ENCODE data around the gene CARMIL1.

Gene CARMIL1

DNA sequence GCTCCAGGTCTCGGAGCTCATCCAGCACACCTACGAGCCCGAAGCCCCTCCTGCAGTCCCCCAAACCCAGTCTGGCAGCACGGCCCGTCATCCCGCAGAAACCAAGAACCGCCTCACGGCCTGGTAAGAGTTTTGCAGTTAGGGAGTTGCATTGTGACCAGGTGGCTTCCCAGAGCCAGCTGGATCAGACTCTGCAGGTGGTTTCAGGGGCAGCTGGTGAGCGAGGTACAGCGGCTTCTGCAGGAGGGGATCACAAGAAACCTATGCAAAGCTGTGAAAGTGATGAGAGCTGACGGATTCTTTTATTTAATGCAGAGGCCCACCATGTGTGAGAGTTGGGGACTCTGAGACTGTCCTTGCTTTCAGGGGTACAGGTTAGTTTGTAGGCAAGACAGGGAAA, 327.0 kb downstream of the CARMIL1 start:
- no peak for DNase-seq
- no peak for TF ChIP-seq POLR2A (IDR thresholded peaks at IDR 0.05; ENCODE audit: low read length)

DNA sequence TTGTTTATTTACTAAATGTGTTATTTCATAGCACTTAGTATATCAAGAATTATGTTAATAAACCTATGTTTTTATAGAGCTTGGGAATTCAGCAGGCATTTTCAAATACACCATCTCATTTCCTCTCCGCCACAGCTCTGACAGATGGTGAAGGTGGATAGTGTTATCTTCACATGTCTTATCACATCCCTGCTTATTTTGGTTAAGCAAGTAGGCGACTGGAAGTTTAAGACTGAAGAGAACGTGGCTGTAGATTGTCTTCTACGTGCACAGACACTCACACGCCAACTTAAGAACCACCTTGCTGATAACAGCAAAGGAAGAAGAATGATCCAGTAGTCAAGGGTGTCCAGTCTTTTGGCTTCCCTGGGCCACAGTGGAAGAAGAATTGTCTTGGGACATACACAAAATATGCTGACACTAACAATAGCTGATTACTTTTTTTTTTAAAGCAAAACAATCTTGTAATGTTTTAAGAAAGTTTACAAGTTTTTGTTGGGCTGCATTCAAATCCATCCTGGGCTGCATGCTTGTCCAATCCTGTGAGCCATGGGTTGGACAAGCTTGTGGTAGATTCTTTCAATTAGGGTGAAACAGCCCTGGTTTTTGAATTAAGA, 329.5 kb downstream of the CARMIL1 start:
- TF ChIP-seq GATA1 (IDR thresholded peaks at IDR 0.05; ENCODE audit: low read depth, low read length) (no peak), POLR2A (IDR thresholded peaks at IDR 0.05; ENCODE audit: low read length) (no peak)
- peak; percentile 66 to 90 for DNase-seq

DNA sequence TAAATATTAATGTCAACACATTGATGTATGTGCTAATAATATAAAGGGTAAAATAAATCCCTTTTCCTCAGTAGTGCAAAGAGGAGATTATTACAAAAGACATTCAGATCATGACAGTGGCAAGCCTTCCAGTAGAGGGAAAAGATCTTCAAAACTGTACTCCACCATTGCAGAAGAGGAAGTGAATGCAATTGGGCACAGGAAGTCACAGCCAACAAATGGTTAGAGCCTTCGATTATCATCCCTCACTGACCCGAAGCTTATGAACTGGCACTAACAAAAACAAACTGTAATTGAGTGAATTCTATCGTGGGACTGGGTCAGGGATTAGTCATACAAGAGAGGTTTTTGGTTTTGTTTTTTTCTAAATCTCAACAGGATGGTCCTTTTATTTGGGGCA, 333.5 kb downstream of the CARMIL1 start:
- TF ChIP-seq POLR2A (IDR thresholded peaks at IDR 0.05; ENCODE audit: low read length), result no peak
- TF ChIP-seq GATA1 (IDR thresholded peaks at IDR 0.05; ENCODE audit: low read depth, low read length), result no peak
- no peak for DNase-seq

GRCh38 chr6:25613415-25613814, 334.2 kb downstream of the CARMIL1 start:
- TF ChIP-seq POLR2A (IDR thresholded peaks at IDR 0.05; ENCODE audit: low read length), result no peak
- TF ChIP-seq GATA1 (IDR thresholded peaks at IDR 0.05; ENCODE audit: low read depth, low read length), result no peak
- DNase-seq, result no peak

DNA sequence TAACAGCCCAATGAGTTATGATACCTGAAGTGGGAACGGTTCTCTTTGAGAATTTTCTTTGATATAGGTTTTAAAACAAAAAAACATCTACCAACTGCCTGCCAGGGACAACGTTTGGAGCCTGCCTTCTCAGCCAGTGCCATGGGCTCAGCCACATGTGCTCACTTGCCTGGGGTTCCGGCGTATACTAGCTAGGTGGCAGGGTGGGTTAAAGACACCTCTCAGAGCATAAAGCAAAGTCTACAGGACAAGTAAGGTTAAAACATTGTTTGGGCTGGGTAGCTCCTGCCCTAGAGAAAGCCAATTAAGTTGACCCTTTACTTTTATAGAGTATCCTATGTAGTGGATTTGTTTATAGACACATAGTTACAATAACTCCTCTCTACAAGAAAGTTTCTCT, 334.9 kb downstream of the CARMIL1 start:
- TF ChIP-seq GATA1 (IDR thresholded peaks at IDR 0.05; ENCODE audit: low read depth, low read length), result no peak
- no peak for TF ChIP-seq POLR2A (IDR thresholded peaks at IDR 0.05; ENCODE audit: low read length)
- no peak for DNase-seq

GRCh38 chr6:25615471-25615870, 336.3 kb downstream of the CARMIL1 start:
- TF ChIP-seq POLR2A (IDR thresholded peaks at IDR 0.05; ENCODE audit: low read length) (no peak), GATA1 (IDR thresholded peaks at IDR 0.05; ENCODE audit: low read depth, low read length) (no peak)
- DNase-seq, result no peak

DNA sequence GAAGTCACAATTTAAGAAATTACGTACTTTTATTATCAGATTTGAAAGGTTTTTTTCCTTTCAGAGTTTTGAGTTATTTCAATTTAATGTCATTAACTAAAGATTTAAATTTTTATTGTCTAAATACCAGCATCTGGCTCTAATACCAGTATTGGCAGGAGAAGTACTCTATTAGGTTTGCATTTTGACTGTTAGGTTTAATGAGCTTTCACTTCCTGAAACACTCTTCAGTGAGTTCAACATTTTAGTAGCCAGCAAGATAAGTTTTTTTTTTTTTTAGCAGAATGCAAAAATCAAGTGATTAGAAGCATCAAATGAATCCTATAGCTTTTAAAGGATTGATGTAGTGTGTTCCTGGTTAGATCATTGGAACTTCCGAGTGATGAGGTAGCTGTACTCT, 338.8 kb downstream of the CARMIL1 start:
- DNase-seq, result no peak

DNA sequence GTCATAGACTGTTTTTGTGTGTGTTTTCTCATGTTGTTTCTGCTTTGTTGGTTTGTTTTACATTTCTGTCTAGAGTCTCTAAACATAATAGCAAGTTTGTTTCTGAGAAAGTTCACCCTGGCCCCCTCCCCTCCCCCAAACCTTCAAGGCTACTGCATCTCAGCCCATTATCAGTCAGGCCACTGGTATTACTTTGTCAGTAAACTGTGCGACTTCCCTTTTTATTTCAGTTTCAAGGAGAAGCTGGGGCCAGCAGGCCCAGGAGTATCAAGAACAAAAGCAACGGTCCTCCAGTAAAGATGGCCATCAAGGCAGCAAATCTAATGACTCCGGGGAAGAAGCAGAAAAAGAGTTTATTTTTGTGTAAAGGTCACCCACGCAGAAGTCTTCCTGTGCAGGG, 340.0 kb downstream of the CARMIL1 start:
- DNase-seq, result no peak
- TF ChIP-seq POLR2A (IDR thresholded peaks at IDR 0.05; ENCODE audit: low read length) (no peak), GATA1 (IDR thresholded peaks at IDR 0.05; ENCODE audit: low read depth, low read length) (no peak)

More for the DNA sequence above, 338.8 kb downstream of the CARMIL1 start:
- TF ChIP-seq GATA1 (IDR thresholded peaks at IDR 0.05; ENCODE audit: low read depth, low read length) (no peak), POLR2A (IDR thresholded peaks at IDR 0.05; ENCODE audit: low read length) (no peak)

DNA sequence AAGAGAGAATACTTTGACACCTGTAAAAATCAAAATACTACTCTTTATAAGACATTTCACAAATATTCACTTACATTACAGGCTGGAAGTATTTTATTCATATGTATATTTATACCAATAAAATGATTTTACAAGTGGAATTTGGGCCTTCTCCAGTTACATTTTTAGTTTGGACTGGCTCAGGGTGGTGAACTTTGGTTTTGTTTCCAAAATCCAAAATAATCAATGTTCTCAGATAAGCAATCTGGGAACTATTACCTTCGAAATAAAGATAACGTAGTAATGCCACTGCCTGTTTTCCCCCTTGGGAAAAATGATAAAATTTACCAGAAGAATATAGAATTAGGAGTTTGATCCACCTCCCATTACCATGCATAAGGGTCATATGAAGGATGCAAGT, 341.2 kb downstream of the CARMIL1 start:
- no peak for DNase-seq
- TF ChIP-seq POLR2A (IDR thresholded peaks at IDR 0.05; ENCODE audit: low read length) (no peak), GATA1 (IDR thresholded peaks at IDR 0.05; ENCODE audit: low read depth, low read length) (no peak)

- TF ChIP-seq GATA1 (IDR thresholded peaks at IDR 0.05; ENCODE audit: low read depth, low read length), result no peak
- TF ChIP-seq POLR2A (IDR thresholded peaks at IDR 0.05; ENCODE audit: low read length), result no peak
- DNase-seq, result no peak
These were observed 343.9 kb downstream of the CARMIL1 start for GRCh38 chr6:25623065-25623464.

DNA sequence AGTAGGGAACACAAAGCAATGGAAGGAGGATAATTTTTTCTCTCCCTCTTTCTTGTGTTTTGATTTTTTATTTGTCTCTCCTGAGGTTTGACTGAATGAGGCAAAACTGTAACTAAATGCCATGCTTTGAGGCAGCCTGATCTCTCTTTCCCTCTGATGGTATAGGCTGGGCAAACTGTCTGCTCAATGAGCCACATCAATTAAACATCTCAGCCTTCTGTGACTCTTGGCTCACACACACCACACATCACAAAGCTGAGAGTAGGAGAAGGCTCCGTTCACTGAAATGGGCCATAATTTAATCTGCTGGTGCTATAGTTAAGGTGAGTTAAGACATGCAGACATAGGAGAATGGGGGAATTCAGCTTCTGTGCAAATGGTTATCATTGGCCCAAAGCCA, 344.7 kb downstream of the CARMIL1 start:
- TF ChIP-seq POLR2A (IDR thresholded peaks at IDR 0.05; ENCODE audit: low read length), result no peak
- no peak for TF ChIP-seq GATA1 (IDR thresholded peaks at IDR 0.05; ENCODE audit: low read depth, low read length)
- DNase-seq, result no peak

- TF ChIP-seq GATA1 (IDR thresholded peaks at IDR 0.05; ENCODE audit: low read depth, low read length) (no peak), POLR2A (IDR thresholded peaks at IDR 0.05; ENCODE audit: low read length) (no peak)
- no peak for DNase-seq
These were observed 347.8 kb downstream of the CARMIL1 start for GRCh38 chr6:25627001-25627400.

GRCh38 chr6:25628471-25629197, 349.5 kb downstream of the CARMIL1 start:
- TF ChIP-seq GATA1 (IDR thresholded peaks at IDR 0.05; ENCODE audit: low read depth, low read length), result no peak
- TF ChIP-seq POLR2A (IDR thresholded peaks at IDR 0.05; ENCODE audit: low read length), result no peak
- no peak for DNase-seq

DNA sequence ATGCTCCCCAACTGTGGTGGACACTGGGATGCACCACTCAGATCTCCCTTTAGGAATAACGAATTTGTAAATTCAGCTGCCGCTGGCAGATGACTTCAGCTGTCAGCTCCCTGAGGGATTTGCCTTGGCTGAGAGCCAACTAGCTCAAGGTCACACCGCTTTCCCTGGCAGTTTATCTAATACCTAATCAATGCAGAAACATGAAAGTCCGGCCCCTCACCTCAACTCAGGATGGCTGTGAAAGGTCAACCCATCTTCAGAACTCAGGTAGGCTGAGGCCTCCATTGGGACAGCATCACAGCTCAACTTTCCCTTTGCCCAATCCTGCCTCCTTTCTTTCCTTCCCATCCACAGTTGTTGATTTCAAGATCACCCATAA, 350.0 kb downstream of the CARMIL1 start:
- DNase-seq, result no peak
- no peak for TF ChIP-seq GATA1 (IDR thresholded peaks at IDR 0.05; ENCODE audit: low read depth, low read length)
- no peak for TF ChIP-seq POLR2A (IDR thresholded peaks at IDR 0.05; ENCODE audit: low read length)
